ENCODE measurements around the gene FHAD1. TPM values are rescaled to one million over a fixed set of nuclear protein-coding genes. Genes with fewer than 3 reads are reported as not detected.

FHAD1 gene
- total and polyA plus RNA-seq, 9 of the 15 experiments (the other 6 are each of a cell fraction or from before 2014, with no cell fraction given) = 0.32 to 2.1 (median 1.5) TPM; not detected in 1

GRCh38 chr1:15233689-15234088 lies 13.3 kb upstream of the FHAD1 start:
- Histone ChIP-seq H3K9me1 (ENCODE audit: control insufficient read depth, insufficient read depth, low read length) (no peaks in the 10 kb centered on the region), H3K27ac (ENCODE audit: extremely low read depth, low read depth, low read length) (no peak overlapping the region), H3K36me3 (ENCODE audit: control insufficient read depth, insufficient read depth, low read length) (no peaks in the 10 kb centered on the region), H4K20me1 (replicated peaks; ENCODE audit: control insufficient read depth, insufficient read depth, low read length) (no peaks in the 10 kb centered on the region), H2AFZ (ENCODE audit: low read depth, low read length) (no peak overlapping the region), H3K4me2 (ENCODE audit: insufficient read depth, low read length) (no peak overlapping the region), H3K4me1 (replicated peaks in 1 of 2; ENCODE audit: control insufficient read depth in 2 of 2, insufficient read depth in 2 of 2, low read length in 2 of 2) (no peaks in the 10 kb centered on the region; a peak in 1 of 5 replicates), H3K9me3 (replicated peaks; ENCODE audit: control insufficient read depth, insufficient read depth, low read depth, low read length) (no peaks in the 10 kb centered on the region), H3K4me3 (no peak overlapping the region), H3K79me2 (ENCODE audit: control insufficient read depth, insufficient read depth, low read length) (no peaks in the 10 kb centered on the region), H3K9ac (ENCODE audit: insufficient read depth in 1 of 2, low read depth in 2 of 2, low read length in 2 of 2) (no peak overlapping the region), H3K27me3 (ENCODE audit: control insufficient read depth in 2 of 2, insufficient read depth in 2 of 2, low read length in 2 of 2) (peaks cover 14 to 25% of the 10 kb centered on the region in 2 experiments; a peak in 4 of 5 replicates)
- TF ChIP-seq ZNF146 (CRISPR knock-in tag; IDR thresholded peaks at IDR 0.05; ENCODE audit: unreplicated experiment) (peak; percentile 78), RBM25 (IDR thresholded peaks at IDR 0.05; ENCODE audit: low read depth, low read length, severe bottlenecking) (peak; percentile 24), HMBOX1 (IDR thresholded peaks at IDR 0.05) (no peak)
- ATAC-seq (no peak), FAIRE-seq (no peak), DNase-seq (ENCODE audit: extremely low read depth in 1 of 4, low spot score in 3 of 4) (no peak)
- in situ Hi-C loops (cut with MboI) (no loop called here), intact Hi-C loops (cut with micrococcal nuclease) (no loop called here)
- no TSS peak for BruUV-seq (replicated peaks)
- ChIA-PET POLR2A (interaction anchor here (0.5 to 3.1 kb wide), 3 partner anchors 9 to 18 kb away, joined by 3 to 8 read pairs (median 3); no protein-coding TSS in a partner anchor), CTCF (ENCODE audit: low intra/inter-chr PET ratio) (no interaction called here)

GRCh38 chr1:15236321-15236721 lies 10.7 kb upstream of the FHAD1 start:
- no TSS peak for BruUV-seq (replicated peaks)
- peak overlapping the region; percentile 17; the same call in 1 of the 2 replicates for H3K4me2 ChIP-seq (ENCODE audit: insufficient read depth, low read length)
- intact Hi-C loops (cut with micrococcal nuclease) (no loop called here), in situ Hi-C loops (cut with MboI) (no loop called here)
- H3K9me3 ChIP-seq (replicated peaks; ENCODE audit: control insufficient read depth, insufficient read depth, low read depth, low read length) = no peaks in the 10 kb centered on the region
- H3K9ac ChIP-seq (ENCODE audit: insufficient read depth in 1 of 2, low read depth in 2 of 2, low read length in 2 of 2) = no peak overlapping the region
- FAIRE-seq (peak; percentile 65), DNase-seq (ENCODE audit: extremely low read depth in 1 of 4, low spot score in 3 of 4) (peak; percentile 59 to 79 (median 77)), ATAC-seq (peak; percentile 92)
- no peaks in the 10 kb centered on the region for H3K36me3 ChIP-seq (ENCODE audit: control insufficient read depth, insufficient read depth, low read length)
- CTCF ChIA-PET (ENCODE audit: low intra/inter-chr PET ratio) = no interaction called here
- H3K4me1 ChIP-seq (replicated peaks in 1 of 2; ENCODE audit: control insufficient read depth in 2 of 2, insufficient read depth in 2 of 2, low read length in 2 of 2) = no peaks in the 10 kb centered on the region; a peak in 1 of 5 replicates
- H3K27me3 ChIP-seq (ENCODE audit: control insufficient read depth in 2 of 2, insufficient read depth in 2 of 2, low read length in 2 of 2) = peaks cover 6 to 19% of the 10 kb centered on the region in 2 experiments; a peak in 3 of 5 replicates
- H3K4me3 ChIP-seq = no peak overlapping the region
- H4K20me1 ChIP-seq (replicated peaks; ENCODE audit: control insufficient read depth, insufficient read depth, low read length) = no peaks in the 10 kb centered on the region
- H3K9me1 ChIP-seq (ENCODE audit: control insufficient read depth, insufficient read depth, low read length) = no peaks in the 10 kb centered on the region
- 9% methylated on average over 5 of the region's 5 CpGs for WGBS (ENCODE audit: insufficient coverage, low coverage, missing lambda C conversion rate)
- POLR2A ChIA-PET = interaction anchor here (1.1 kb wide), 1 partner anchor 35 kb away, joined by 3 read pairs; no protein-coding TSS in a partner anchor
- no peak overlapping the region for H3K27ac ChIP-seq (ENCODE audit: extremely low read depth, low read depth, low read length)
- H2AFZ ChIP-seq (ENCODE audit: low read depth, low read length) = peak overlapping the region; percentile 33
- no peaks in the 10 kb centered on the region for H3K79me2 ChIP-seq (ENCODE audit: control insufficient read depth, insufficient read depth, low read length)
- no peak for TF ChIP-seq NFXL1 (CRISPR knock-in tag; IDR thresholded peaks at IDR 0.05)
- no peak for TF ChIP-seq E4F1 (CRISPR knock-in tag; IDR thresholded peaks at IDR 0.05; ENCODE audit: borderline replicate concordance)
- TF ChIP-seq CBX3 (IDR thresholded peaks at IDR 0.05; ENCODE audit: borderline replicate concordance in 1 of 2, low read length in 2 of 2) = no peak
- no peak for TF ChIP-seq E2F4 (CRISPR knock-in tag; IDR thresholded peaks at IDR 0.05; ENCODE audit: low read depth)
- TF ChIP-seq MYNN (IDR thresholded peaks at IDR 0.05) = no peak
- no peak for TF ChIP-seq MYNN (CRISPR knock-in tag; IDR thresholded peaks at IDR 0.05)

Measured in K562 (cell line).